IMR-90 (cell line): ENCODE measurements around the gene KLHL2. TPM values are rescaled to one million over a fixed set of nuclear protein-coding genes. Genes with fewer than 3 reads are reported as not detected.

ENCODE experiments used
- ATAC-seq: fragments of 200-7000 bp; cut with Tn5 transposase; 2 replicates; pipeline ENCODE4 v1.9.1; 2020; ENCODE audit warnings: low read depth, mild to moderate bottlenecking, moderate library complexity
- BruUV-seq: library from RNA; stranded (reverse); fragments of 400-500 nt; replicated peaks from 2 replicates; lab custom pipeline; 2021; lab: Mats Ljungman, UMichigan
- CTCF ChIA-PET: fragments of 300-600 bp; formaldehyde crosslinking; extraction: SDS; loops from one replicate; lab custom pipeline; 2021; ENCODE audit warnings: antibody characterized with exemption; lab: Yijun Ruan, JAX
- POLR2A ChIA-PET: fragments of 300-600 bp; sonication (Branson Sonifier 250); formaldehyde crosslinking; loops from one replicate; lab custom pipeline; 2022; ENCODE audit warnings: antibody characterized with exemption; ENCODE audit not compliant: unreplicated experiment; lab: Charles Lee
- DNase-seq: peaks from one replicate; pipeline ENCODE4 v3.0.0; 2013
- H2AFZ ChIP-seq: replicated peaks from 2 replicates; pipeline ENCODE3; 2013; ENCODE audit warnings: low read length, mild to moderate bottlenecking; ENCODE audit not compliant: poor library complexity
- H2AK5ac ChIP-seq: 2 replicates; pipeline ENCODE4 v1.6.1; 2013; ENCODE audit warnings: low read depth, low read length, inconsistent platforms
- H2AK9ac ChIP-seq: replicated peaks from 2 replicates; pipeline ENCODE3; 2013; ENCODE audit warnings: mild to moderate bottlenecking, low read depth, low read length, moderate library complexity; ENCODE audit not compliant: poor library complexity
- H2BK120ac ChIP-seq: 2 replicates; pipeline ENCODE4 v1.6.1; 2013; ENCODE audit warnings: low read depth, low read length, inconsistent platforms
- H2BK15ac ChIP-seq: 3 replicates; pipeline ENCODE4 v1.6.1; 2013; ENCODE audit warnings: low read depth, low read length, inconsistent platforms
- H2BK20ac ChIP-seq: 2 replicates; pipeline ENCODE4 v1.6.1; 2013; ENCODE audit warnings: low read depth, mild to moderate bottlenecking, inconsistent platforms, low read length, moderate library complexity
- H2BK5ac ChIP-seq: 2 replicates; pipeline ENCODE4 v1.6.1; 2013; ENCODE audit warnings: mild to moderate bottlenecking, low read depth, low read length, inconsistent platforms; ENCODE audit not compliant: poor library complexity, severe bottlenecking
- H3K14ac ChIP-seq: replicated peaks from 2 replicates; pipeline ENCODE4 v1.6.1; 2013; ENCODE audit warnings: low read depth, low read length, inconsistent platforms
- H3K18ac ChIP-seq: 2 replicates; pipeline ENCODE4 v1.6.1; 2013; ENCODE audit warnings: low read depth, low read length, control low read depth
- H3K23ac ChIP-seq: 2 replicates; pipeline ENCODE4 v1.6.1; 2013; ENCODE audit warnings: low read depth, low read length, inconsistent platforms
- H3K27ac ChIP-seq: 2 replicates; pipeline ENCODE4 v1.5.1; 2013; ENCODE audit warnings: mild to moderate bottlenecking, control low read depth, low read length; ENCODE audit not compliant: insufficient read depth
- H3K27me3 ChIP-seq: 2 replicates; pipeline ENCODE4 v1.6.1; 2013; ENCODE audit warnings: low read length; ENCODE audit not compliant: control insufficient read depth, insufficient read depth
- H3K36me3 ChIP-seq: 2 replicates; pipeline ENCODE4 v1.6.1; 2013; ENCODE audit warnings: low read length, mixed read lengths; ENCODE audit not compliant: control insufficient read depth, insufficient read depth
- H3K4ac ChIP-seq: 2 replicates; pipeline ENCODE4 v1.6.1; 2013; ENCODE audit warnings: low read depth, low read length, inconsistent platforms
- H3K4me1 ChIP-seq: 2 replicates; pipeline ENCODE4 v1.6.1; 2013; ENCODE audit warnings: low read length, mixed read lengths; ENCODE audit not compliant: control insufficient read depth, insufficient read depth
- H3K4me2 ChIP-seq: 2 replicates; pipeline ENCODE4 v1.6.1; 2013; ENCODE audit warnings: low read depth, mild to moderate bottlenecking, control low read depth, low read length, moderate library complexity
- H3K4me3 ChIP-seq: 2 replicates; pipeline ENCODE4 v1.5.1; 2013; ENCODE audit warnings: low read depth, mild to moderate bottlenecking, control low read depth, low read length, moderate library complexity; ENCODE audit not compliant: insufficient read depth
- H3K56ac ChIP-seq: 2 replicates; pipeline ENCODE4 v1.6.1; 2013; ENCODE audit warnings: low read length, inconsistent platforms; ENCODE audit not compliant: insufficient read depth; ENCODE audit errors: extremely low read depth
- H3K79me1 ChIP-seq, 2 experiments: 2 replicates each; pipeline ENCODE4 v1.6.1; 2013; ENCODE audit warnings: low read length in 2 of 2, inconsistent platforms in 1 of 2, low read depth in 1 of 2
- H3K9ac ChIP-seq: 2 replicates; pipeline ENCODE4 v1.6.1; 2013; ENCODE audit warnings: low read depth, low read length, control low read depth
- H3K9me1 ChIP-seq: 2 replicates; pipeline ENCODE4 v1.6.1; 2013; ENCODE audit warnings: low read length, inconsistent platforms; ENCODE audit not compliant: insufficient read depth
- H3K9me3 ChIP-seq: 2 replicates; pipeline ENCODE4 v1.6.1; 2013; ENCODE audit warnings: low read length; ENCODE audit not compliant: control insufficient read depth, insufficient read depth
- H4K20me1 ChIP-seq: 2 replicates; pipeline ENCODE4 v1.6.1; 2013; ENCODE audit warnings: low read length, inconsistent platforms; ENCODE audit not compliant: insufficient read depth
- H4K5ac ChIP-seq: 2 replicates; pipeline ENCODE4 v1.6.1; 2013; ENCODE audit warnings: mild to moderate bottlenecking, low read depth, low read length, control low read depth
- H4K8ac ChIP-seq, 2 experiments: 2 replicates each; pipeline ENCODE4 v1.6.1; 2013; ENCODE audit warnings: low read depth in 2 of 2, low read length in 2 of 2, control low read depth in 1 of 2, inconsistent platforms in 1 of 2
- H4K91ac ChIP-seq: 2 replicates; pipeline ENCODE4 v1.6.1; 2013; ENCODE audit warnings: low read depth, low read length, inconsistent platforms; ENCODE audit not compliant: insufficient read depth
- CTCF ChIP-seq: conservative IDR thresholded peaks from 2 replicates; pipeline ENCODE4 v1.5.1; 2012; ENCODE audit warnings: mild to moderate bottlenecking, low read depth, low read length, improper control_type of control experiment
- FOS ChIP-seq: fragments of 150-350 bp; IDR thresholded peaks from 2 replicates; pipeline ENCODE4 v1.6.1; 2016; ENCODE audit warnings: low read depth, low read length
- MAZ ChIP-seq: IDR thresholded peaks from 2 replicates; pipeline ENCODE4 v1.6.1; 2012; ENCODE audit warnings: low read depth, mild to moderate bottlenecking, low read length, improper control_type of control experiment, moderate library complexity, borderline replicate concordance
- RFX5 ChIP-seq: IDR thresholded peaks from 2 replicates; pipeline ENCODE4 v1.8.0; 2012; ENCODE audit warnings: low read depth, mild to moderate bottlenecking, low read length, moderate library complexity
- WGBS, 2 experiments: methylation state at CpG; one replicate each; pipeline versions ENCODE4 v1.1.5 to v1.1.7; 2013; ENCODE audit warnings: missing lambda C conversion rate in 2 of 2; ENCODE audit not compliant: insufficient read length in 1 of 2; ENCODE audit errors: extremely low coverage in 2 of 2; 5-methylcytosine and 5-hydroxymethylcytosine counted together
- dilution Hi-C: fragments of 300-500 bp; cut with HindIII; formaldehyde crosslinking; loops from one replicate; pipeline ENCODE4 v1.14.3; 2018; ENCODE audit warnings: low sequenced_read_pairs; ENCODE audit not compliant: unreplicated experiment
- in situ Hi-C: fragments of 300-500 bp; cut with MboI; formaldehyde crosslinking; loops from 3 replicates; pipeline ENCODE4 v1.14.3; 2019; ENCODE audit warnings: low sequenced_read_pairs, inconsistent platforms, mixed read lengths
- intact Hi-C: fragments of 100-400 bp; cut with micrococcal nuclease; formaldehyde crosslinking; loops from 2 replicates; pipeline ENCODE4 v1.10.0; 2022
- polyA plus RNA-seq, 3 experiments: library from polyadenylated mRNA; depleted of rRNA; stranded (reverse); fragments of >200 nt; gene quantifications; 2 replicates each; pipeline ENCODE4 v1.2.3, GENCODE V29; 2012; ENCODE audit warnings: low replicate concordance in 1 of 3
- total RNA-seq: library from RNA; depleted of rRNA; stranded (reverse); fragments of >200 nt; gene quantifications from 2 replicates; pipeline ENCODE4 v1.2.3, GENCODE V29; 2012

KLHL2 gene
- total and polyA plus RNA-seq, 2 of the 4 experiments (the other 2 are of a cell fraction): 11.0 to 12.4 TPM

- no TSS peak for BruUV-seq
- Histone ChIP-seq H2AK9ac (no peak overlapping the region), H3K56ac (no peak overlapping the region), H2BK20ac (no peak overlapping the region), H3K4me3 (no peak overlapping the region), H3K4me2 (no peak overlapping the region), H2AK5ac (no peak overlapping the region), H3K36me3 (peaks cover 4% of the 10 kb centered on the region; the same call in 1 of the 2 replicates), H3K79me1 (peaks cover 0 to 2% of the 10 kb centered on the region in 2 experiments; a peak in 1 of 4 replicates), H4K20me1 (no peaks in the 10 kb centered on the region), H4K5ac (no peak overlapping the region), H2BK15ac (no peak overlapping the region), H3K9me1 (no peaks in the 10 kb centered on the region; the same call in 1 of the 2 replicates), H3K14ac (no peak overlapping the region), H2AFZ (no peak overlapping the region), H3K18ac (no peak overlapping the region), H3K27me3 (no peaks in the 10 kb centered on the region), H2BK120ac (no peak overlapping the region), H3K27ac (no peak overlapping the region), H3K23ac (no peak overlapping the region), H4K91ac (no peak overlapping the region), H3K9me3 (no peaks in the 10 kb centered on the region), H3K4me1 (peaks cover 2% of the 10 kb centered on the region; the same call in 1 of the 2 replicates), H2BK5ac (no peak overlapping the region), H3K4ac (no peak overlapping the region), H4K8ac (no peak overlapping the region), H3K9ac (no peak overlapping the region)
- TF ChIP-seq CTCF (no peak), MAZ (no peak), FOS (no peak), RFX5 (no peak)
- 100% methylated on average over 1 of the region's 8 CpGs; no CpG with 5 or more reads in 1 of the 2 experiments for WGBS, 2 experiments
- CTCF ChIA-PET: interaction anchor here (1.3 kb wide), 1 partner anchor 185 kb away, joined by 5 read pairs; the partner anchor contains the start of gene TMEM192
- DNase-seq (no peak), ATAC-seq (no peak)
- in situ Hi-C loops: no loop called here
- POLR2A ChIA-PET: no interaction called here
- intact Hi-C loops: no loop called here
- dilution Hi-C loops: no loop called here
Measured at GRCh38 chr4:165297626-165298025, 90.3 kb downstream of the KLHL2 start.
